ENCODE measurements around the gene MTG1.

The MTG1 gene

GRCh38 chr10:133357285-133358161 is 36.4 kb upstream of the MTG1 start, which contains the start of gene FUOM:
FUOM (minus strand) TSS chr10:133358019; CDS start chr10:133358007, 12 bp downstream.
- H3K27me3 ChIP-seq (ENCODE audit: low read depth, low read length): no peaks in the 10 kb centered on the region
- H2AFZ ChIP-seq (ENCODE audit: low read depth, low read length): no peak within 1 kb of the TSS; the same call in 1 of the 2 replicates
- peaks cover 8% of the 10 kb centered on the region; the same call in 1 of the 2 replicates for H3K4me1 ChIP-seq (ENCODE audit: low read length)
- H4K20me1 ChIP-seq (ENCODE audit: insufficient read depth, low read length): no peaks in the 10 kb centered on the region
- H3K4me2 ChIP-seq (ENCODE audit: low read length): peak within 1 kb of the TSS; percentile 95
- H3K36me3 ChIP-seq (replicated peaks; ENCODE audit: low read depth, low read length): peaks cover 5% of the 10 kb centered on the region
- TF ChIP-seq, protein P1, sequence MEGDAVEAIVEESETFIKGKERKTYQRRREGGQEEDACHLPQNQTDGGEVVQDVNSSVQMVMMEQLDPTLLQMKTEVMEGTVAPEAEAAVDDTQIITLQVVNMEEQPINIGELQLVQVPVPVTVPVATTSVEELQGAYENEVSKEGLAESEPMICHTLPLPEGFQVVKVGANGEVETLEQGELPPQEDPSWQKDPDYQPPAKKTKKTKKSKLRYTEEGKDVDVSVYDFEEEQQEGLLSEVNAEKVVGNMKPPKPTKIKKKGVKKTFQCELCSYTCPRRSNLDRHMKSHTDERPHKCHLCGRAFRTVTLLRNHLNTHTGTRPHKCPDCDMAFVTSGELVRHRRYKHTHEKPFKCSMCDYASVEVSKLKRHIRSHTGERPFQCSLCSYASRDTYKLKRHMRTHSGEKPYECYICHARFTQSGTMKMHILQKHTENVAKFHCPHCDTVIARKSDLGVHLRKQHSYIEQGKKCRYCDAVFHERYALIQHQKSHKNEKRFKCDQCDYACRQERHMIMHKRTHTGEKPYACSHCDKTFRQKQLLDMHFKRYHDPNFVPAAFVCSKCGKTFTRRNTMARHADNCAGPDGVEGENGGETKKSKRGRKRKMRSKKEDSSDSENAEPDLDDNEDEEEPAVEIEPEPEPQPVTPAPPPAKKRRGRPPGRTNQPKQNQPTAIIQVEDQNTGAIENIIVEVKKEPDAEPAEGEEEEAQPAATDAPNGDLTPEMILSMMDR (IDR thresholded peaks at IDR 0.05; ENCODE audit: low read depth, low read length): no peak
- no peak for TF ChIP-seq EZH2phosphoT487 (IDR thresholded peaks at IDR 0.05; ENCODE audit: low read depth)
- H3K27ac ChIP-seq (ENCODE audit: low read length): peak within 1 kb of the TSS; percentile 55; the same call in 1 of the 2 replicates
- H3K9me3 ChIP-seq (ENCODE audit: insufficient read depth, low read length): no peaks in the 10 kb centered on the region
- peak within 1 kb of the TSS; percentile 94 for H3K4me3 ChIP-seq (ENCODE audit: low read length)
- peak within 1 kb of the TSS; percentile 96 for H3K9ac ChIP-seq (ENCODE audit: low read length)
- peaks cover 9% of the 10 kb centered on the region for H3K79me2 ChIP-seq (ENCODE audit: low read length)

DNA sequence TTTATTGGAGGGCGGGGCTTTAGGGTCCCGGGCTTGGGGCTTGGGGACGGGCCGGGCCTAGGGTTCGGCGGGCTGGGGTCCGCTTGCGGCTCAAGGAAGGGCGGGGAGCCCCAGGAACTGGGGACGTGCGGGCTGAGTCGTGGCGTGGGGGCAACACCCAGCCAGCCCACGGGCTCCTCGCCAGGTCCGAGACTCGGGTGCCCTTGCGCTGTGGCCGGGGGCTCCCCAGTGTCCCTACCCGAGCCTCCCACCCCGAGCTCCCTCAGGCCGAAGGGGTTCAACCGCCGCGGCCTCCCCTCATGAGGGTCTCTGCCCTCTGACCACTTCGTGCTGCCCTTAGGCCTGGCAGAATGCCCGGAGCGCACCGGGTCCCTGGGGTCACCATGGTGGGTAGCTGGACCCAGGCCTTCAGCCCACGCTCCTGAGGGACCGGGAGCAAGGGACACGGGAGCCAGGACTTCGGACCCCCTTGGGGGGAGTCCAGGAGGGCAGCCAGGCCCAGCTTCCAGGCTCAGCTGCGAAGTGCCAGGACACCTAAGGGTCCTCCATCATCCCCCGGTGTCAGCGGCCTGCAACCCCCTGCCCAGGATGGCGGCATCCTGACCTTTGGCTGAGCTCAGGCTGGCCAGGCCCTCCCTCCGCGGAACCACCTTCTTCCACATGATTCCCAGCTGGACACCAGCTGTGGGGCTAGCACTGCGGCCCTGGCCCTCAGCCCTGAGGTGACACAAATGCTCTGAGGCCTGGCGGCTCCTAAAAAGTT is 35.6 kb upstream of the MTG1 start:
- Histone ChIP-seq H3K9ac (ENCODE audit: low read length) (no peak overlapping the region), H3K79me2 (ENCODE audit: low read length) (peaks cover 9% of the 10 kb centered on the region), H3K36me3 (replicated peaks; ENCODE audit: low read depth, low read length) (peaks cover 5% of the 10 kb centered on the region), H2AFZ (ENCODE audit: low read depth, low read length) (no peak overlapping the region), H3K27me3 (ENCODE audit: low read depth, low read length) (no peaks in the 10 kb centered on the region), H3K9me3 (ENCODE audit: insufficient read depth, low read length) (no peaks in the 10 kb centered on the region), H3K27ac (ENCODE audit: low read length) (no peak overlapping the region), H4K20me1 (ENCODE audit: insufficient read depth, low read length) (no peaks in the 10 kb centered on the region), H3K4me3 (ENCODE audit: low read length) (no peak overlapping the region), H3K4me1 (ENCODE audit: low read length) (peaks cover 8% of the 10 kb centered on the region; the same call in 1 of the 2 replicates), H3K4me2 (ENCODE audit: low read length) (no peak overlapping the region)
- no peak for TF ChIP-seq EZH2phosphoT487 (IDR thresholded peaks at IDR 0.05; ENCODE audit: low read depth)
- TF ChIP-seq, protein P1 (IDR thresholded peaks at IDR 0.05; ENCODE audit: low read depth, low read length): no peak

GRCh38 chr10:133358925-133359310 is 35.0 kb upstream of the MTG1 start:
- Histone ChIP-seq H3K36me3 (replicated peaks; ENCODE audit: low read depth, low read length) (peaks cover 5% of the 10 kb centered on the region), H3K27me3 (ENCODE audit: low read depth, low read length) (no peaks in the 10 kb centered on the region), H4K20me1 (ENCODE audit: insufficient read depth, low read length) (no peaks in the 10 kb centered on the region), H3K27ac (ENCODE audit: low read length) (no peak overlapping the region), H3K9me3 (ENCODE audit: insufficient read depth, low read length) (no peaks in the 10 kb centered on the region), H3K9ac (ENCODE audit: low read length) (no peak overlapping the region), H2AFZ (ENCODE audit: low read depth, low read length) (no peak overlapping the region), H3K4me3 (ENCODE audit: low read length) (no peak overlapping the region), H3K79me2 (ENCODE audit: low read length) (peaks cover 9% of the 10 kb centered on the region), H3K4me1 (ENCODE audit: low read length) (peaks cover 8% of the 10 kb centered on the region; the same call in 1 of the 2 replicates), H3K4me2 (ENCODE audit: low read length) (no peak overlapping the region)
- no peak for TF ChIP-seq EZH2phosphoT487 (IDR thresholded peaks at IDR 0.05; ENCODE audit: low read depth)
- TF ChIP-seq, protein P1 (IDR thresholded peaks at IDR 0.05; ENCODE audit: low read depth, low read length): no peak

GRCh38 chr10:133359554-133359971 is 34.4 kb upstream of the MTG1 start:
- Histone ChIP-seq H3K79me2 (ENCODE audit: low read length) (peaks cover 9% of the 10 kb centered on the region), H3K36me3 (replicated peaks; ENCODE audit: low read depth, low read length) (peaks cover 5% of the 10 kb centered on the region), H3K27ac (ENCODE audit: low read length) (no peak overlapping the region), H3K4me3 (ENCODE audit: low read length) (no peak overlapping the region), H3K9me3 (ENCODE audit: insufficient read depth, low read length) (no peaks in the 10 kb centered on the region), H2AFZ (ENCODE audit: low read depth, low read length) (no peak overlapping the region), H3K4me1 (ENCODE audit: low read length) (peaks cover 8% of the 10 kb centered on the region; the same call in 1 of the 2 replicates), H3K27me3 (ENCODE audit: low read depth, low read length) (no peaks in the 10 kb centered on the region), H3K9ac (ENCODE audit: low read length) (no peak overlapping the region), H4K20me1 (ENCODE audit: insufficient read depth, low read length) (no peaks in the 10 kb centered on the region), H3K4me2 (ENCODE audit: low read length) (no peak overlapping the region)
- TF ChIP-seq, protein P1 (IDR thresholded peaks at IDR 0.05; ENCODE audit: low read depth, low read length): no peak
- no peak for TF ChIP-seq EZH2phosphoT487 (IDR thresholded peaks at IDR 0.05; ENCODE audit: low read depth)
